HG02571 (cell line): ENCODE measurements around the gene TBC1D10B.

ENCODE experiments used
- ATAC-seq: cut with Tn5 transposase; IDR thresholded peaks from one replicate; pipeline ENCODE4 v1.9.1; 2021; ENCODE audit warnings: mild to moderate bottlenecking, moderate library complexity; ENCODE audit not compliant: unreplicated experiment

The TBC1D10B gene

GRCh38 chr16:30376461-30376902 lies 6.2 kb upstream of the TBC1D10B start:
- ATAC-seq = no peak

GRCh38 chr16:30375864-30376263 lies 5.6 kb upstream of the TBC1D10B start:
- ATAC-seq = no peak

- ATAC-seq = no peak
These were observed 4.2 kb upstream of the TBC1D10B start, which contains the start of gene MYL11 for GRCh38 chr16:30374538-30374937. Gene MYL11, plus strand, starts transcription at chr16:30374802. Its CDS starts 56 bp downstream, at chr16:30374858.

GRCh38 chr16:30372725-30373124 lies 2.4 kb upstream of the TBC1D10B start:
- ATAC-seq = no peak

GRCh38 chr16:30372038-30372712 lies 1.9 kb upstream of the TBC1D10B start:
- ATAC-seq = no peak

GRCh38 chr16:30371248-30371816 lies 1.0 kb upstream of the TBC1D10B start:
- no peak for ATAC-seq

GRCh38 chr16:30369938-30370455 lies 297 bp downstream of the TBC1D10B start:
- ATAC-seq = peak; percentile 4

- no peak for ATAC-seq
These were observed 980 bp downstream of the TBC1D10B start for GRCh38 chr16:30369091-30369937.

- no peak for ATAC-seq
These were observed 1.6 kb downstream of the TBC1D10B start for GRCh38 chr16:30368792-30369090.

- no peak for ATAC-seq
These were observed 2.0 kb downstream of the TBC1D10B start for GRCh38 chr16:30368122-30368791.

- ATAC-seq = no peak
These were observed 2.8 kb downstream of the TBC1D10B start for GRCh38 chr16:30367349-30368009.

GRCh38 chr16:30366511-30366910 lies 3.8 kb downstream of the TBC1D10B start:
- ATAC-seq = no peak

- ATAC-seq = no peak
These were observed 5.1 kb downstream of the TBC1D10B start for GRCh38 chr16:30365200-30365599.

- no peak for ATAC-seq
These were observed 9.1 kb downstream of the TBC1D10B start for GRCh38 chr16:30361180-30361579.

- ATAC-seq = no peak
These were observed 10.5 kb downstream of the TBC1D10B start for GRCh38 chr16:30359871-30360170.

GRCh38 chr16:30358990-30359870 lies 11.1 kb downstream of the TBC1D10B start:
- no peak for ATAC-seq

- no peak for ATAC-seq
These were observed 11.7 kb downstream of the TBC1D10B start for GRCh38 chr16:30358577-30358936.

- no peak for ATAC-seq
These were observed 12.3 kb downstream of the TBC1D10B start for GRCh38 chr16:30357715-30358576.
